ENCODE data around the gene GARS1.

The GARS1 gene

DNA sequence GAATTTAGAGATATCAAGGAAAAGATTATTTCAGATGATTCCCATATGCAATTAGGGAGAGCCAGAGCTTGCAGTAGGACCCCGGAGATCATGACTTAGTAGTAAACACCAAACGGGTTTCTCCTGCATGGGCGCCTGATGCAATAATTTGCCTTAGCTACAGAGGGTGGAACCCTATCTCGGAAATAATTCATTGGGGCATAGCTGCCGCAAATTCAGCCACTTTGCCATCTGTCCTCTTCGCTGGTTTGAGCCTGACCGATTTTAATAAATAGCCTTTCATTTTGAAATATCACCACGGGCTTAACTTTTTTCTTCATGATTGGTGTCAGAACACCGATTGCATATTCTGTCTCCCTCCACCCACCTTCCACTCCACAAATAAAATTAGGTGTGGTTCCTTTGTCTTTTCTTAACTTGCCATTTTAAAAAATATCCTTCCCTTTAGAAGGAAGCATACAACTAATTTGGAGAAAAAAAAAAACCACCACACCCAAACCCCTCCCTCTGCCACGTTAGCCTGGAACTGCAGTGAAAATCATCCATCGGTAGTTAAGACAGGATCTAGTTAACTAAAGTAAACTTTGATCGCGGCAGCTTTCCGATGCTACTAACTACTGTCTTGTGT is 1.4 kb downstream of the GARS1 start:
- TF ChIP-seq GATA2 (IDR thresholded peaks at IDR 0.05; ENCODE audit: low read depth, low read length) (no peak), GATA3 (IDR thresholded peaks at IDR 0.05; ENCODE audit: low read depth, low read length) (no peak)

DNA sequence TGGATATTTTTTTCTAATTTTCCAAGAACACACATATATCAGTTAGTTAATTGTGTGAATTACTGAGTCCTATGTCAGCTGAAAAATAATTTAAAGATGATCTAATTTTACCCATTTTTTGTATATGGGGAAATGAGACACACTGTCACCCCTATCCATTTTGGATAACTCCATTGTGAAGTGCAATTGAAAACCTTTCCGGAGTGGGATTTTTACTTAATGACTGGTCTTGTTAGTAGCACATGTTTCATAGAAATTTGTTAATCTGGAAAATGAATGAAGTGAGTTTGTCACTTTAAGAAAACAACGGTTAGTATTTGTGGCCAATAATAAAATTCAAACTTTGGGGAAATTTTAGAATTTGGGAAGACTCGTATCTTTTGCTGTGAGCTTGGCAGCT is 2.0 kb downstream of the GARS1 start:
- no peak for TF ChIP-seq GATA3 (IDR thresholded peaks at IDR 0.05; ENCODE audit: low read depth, low read length)
- TF ChIP-seq GATA2 (IDR thresholded peaks at IDR 0.05; ENCODE audit: low read depth, low read length), result no peak

DNA sequence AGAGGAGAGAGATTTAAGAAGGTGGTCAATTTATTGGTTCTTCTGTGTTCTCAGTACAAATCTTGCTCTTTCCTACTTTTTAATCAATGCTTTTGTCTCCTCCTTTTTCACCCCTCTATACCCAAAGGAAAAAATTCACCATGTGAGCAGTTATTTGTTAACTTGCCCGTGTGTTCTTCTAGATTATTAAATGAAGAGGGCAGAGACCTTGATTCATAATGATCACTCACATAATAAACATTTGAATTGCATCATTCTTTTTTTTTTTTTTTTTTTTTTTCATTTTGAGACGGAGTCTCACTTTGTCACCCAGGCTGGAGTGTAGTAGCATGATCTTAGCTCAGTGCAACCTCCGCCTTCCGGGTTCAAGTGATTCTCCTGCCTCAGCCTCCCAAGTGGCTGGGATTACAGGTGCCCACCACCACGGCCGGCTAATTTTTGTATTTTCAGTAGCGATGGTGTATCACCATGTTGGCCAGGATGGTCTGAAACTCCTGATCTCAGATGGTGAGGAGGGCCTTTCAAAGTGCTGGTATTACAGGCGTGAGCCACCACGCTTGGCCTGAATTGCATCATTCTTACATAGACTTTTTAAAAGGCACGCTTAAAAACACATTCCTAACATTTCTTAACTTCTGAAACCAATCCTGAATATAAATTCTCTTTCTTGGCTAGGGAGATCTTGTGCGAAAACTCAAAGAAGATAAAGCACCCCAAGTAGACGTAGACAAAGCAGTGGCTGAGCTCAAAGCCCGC is 3.6 kb downstream of the GARS1 start:
- TF ChIP-seq GATA2 (IDR thresholded peaks at IDR 0.05; ENCODE audit: low read depth, low read length), result no peak
- TF ChIP-seq GATA3 (IDR thresholded peaks at IDR 0.05; ENCODE audit: low read depth, low read length), result no peak

DNA sequence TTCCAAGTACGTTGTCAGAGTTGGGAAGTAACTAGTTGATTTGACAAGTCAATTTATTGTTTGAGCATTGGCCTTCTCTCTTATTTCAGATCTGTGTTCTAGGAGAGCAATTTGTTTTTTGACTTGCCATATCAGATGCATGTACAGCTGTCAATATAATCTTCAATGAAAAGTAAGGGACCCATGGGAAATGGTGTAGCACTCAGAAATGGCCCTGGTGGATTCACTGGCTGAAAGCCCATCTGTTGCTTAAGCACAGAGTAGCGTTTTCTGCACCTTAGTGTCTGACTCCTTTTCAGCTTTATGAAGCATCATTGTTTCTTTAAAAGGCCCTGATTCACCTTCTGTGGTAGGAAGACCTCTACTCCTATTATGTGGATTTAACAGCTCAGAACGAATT is 10.2 kb downstream of the GARS1 start:
- TF ChIP-seq GATA3 (IDR thresholded peaks at IDR 0.05; ENCODE audit: low read depth, low read length) (no peak), GATA2 (IDR thresholded peaks at IDR 0.05; ENCODE audit: low read depth, low read length) (no peak)

DNA sequence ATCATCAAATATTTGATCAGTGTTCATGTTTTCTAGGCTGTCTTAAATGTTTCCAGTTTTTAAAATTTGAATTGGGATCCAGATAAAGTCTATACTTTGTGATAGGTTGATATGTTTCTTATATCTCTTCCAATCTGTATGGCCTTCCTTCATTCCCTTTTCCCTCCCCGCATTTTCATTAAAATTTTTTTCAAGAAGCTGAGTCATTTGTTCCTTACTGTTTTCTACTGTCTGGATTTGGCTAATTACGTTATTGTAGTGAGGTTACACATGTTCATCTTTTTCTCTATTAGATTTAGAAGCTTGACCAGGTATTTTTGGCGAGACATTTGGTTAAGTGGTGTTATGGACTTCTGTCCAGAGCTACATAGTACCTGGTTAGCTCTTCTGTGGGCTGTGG is 11.2 kb downstream of the GARS1 start:
- TF ChIP-seq GATA3 (IDR thresholded peaks at IDR 0.05; ENCODE audit: low read depth, low read length) (no peak), GATA2 (IDR thresholded peaks at IDR 0.05; ENCODE audit: low read depth, low read length) (no peak)

DNA sequence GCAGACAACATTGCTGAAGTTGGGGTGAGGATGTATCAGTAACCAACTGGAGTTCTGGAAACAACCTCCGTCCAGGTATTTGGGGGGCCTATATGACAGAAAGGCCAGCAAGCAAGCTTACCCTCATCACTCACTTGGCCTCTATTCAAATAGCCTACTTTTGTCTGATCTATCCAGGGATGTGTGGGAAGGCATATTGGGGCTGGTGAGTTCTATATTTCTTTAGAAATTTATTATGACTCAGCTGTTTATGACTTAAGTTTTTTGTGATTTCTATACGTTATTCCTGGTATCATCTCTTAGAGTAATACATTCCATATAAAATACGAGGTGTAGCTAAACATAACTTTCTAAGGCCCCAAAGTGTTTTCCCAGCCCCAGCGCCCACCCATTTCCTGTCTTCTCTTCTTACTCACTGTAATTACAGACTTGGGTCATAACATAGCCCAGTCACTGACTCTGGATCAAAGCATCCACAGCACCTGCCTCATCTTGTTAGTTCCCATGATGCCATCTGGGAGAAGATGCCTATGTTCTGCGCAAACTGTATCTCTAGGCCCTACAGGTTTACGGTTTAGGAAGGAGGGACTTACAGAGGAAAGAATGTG is 18.1 kb downstream of the GARS1 start:
- TF ChIP-seq GATA2 (IDR thresholded peaks at IDR 0.05; ENCODE audit: low read depth, low read length) (no peak), GATA3 (IDR thresholded peaks at IDR 0.05; ENCODE audit: low read depth, low read length) (no peak)

DNA sequence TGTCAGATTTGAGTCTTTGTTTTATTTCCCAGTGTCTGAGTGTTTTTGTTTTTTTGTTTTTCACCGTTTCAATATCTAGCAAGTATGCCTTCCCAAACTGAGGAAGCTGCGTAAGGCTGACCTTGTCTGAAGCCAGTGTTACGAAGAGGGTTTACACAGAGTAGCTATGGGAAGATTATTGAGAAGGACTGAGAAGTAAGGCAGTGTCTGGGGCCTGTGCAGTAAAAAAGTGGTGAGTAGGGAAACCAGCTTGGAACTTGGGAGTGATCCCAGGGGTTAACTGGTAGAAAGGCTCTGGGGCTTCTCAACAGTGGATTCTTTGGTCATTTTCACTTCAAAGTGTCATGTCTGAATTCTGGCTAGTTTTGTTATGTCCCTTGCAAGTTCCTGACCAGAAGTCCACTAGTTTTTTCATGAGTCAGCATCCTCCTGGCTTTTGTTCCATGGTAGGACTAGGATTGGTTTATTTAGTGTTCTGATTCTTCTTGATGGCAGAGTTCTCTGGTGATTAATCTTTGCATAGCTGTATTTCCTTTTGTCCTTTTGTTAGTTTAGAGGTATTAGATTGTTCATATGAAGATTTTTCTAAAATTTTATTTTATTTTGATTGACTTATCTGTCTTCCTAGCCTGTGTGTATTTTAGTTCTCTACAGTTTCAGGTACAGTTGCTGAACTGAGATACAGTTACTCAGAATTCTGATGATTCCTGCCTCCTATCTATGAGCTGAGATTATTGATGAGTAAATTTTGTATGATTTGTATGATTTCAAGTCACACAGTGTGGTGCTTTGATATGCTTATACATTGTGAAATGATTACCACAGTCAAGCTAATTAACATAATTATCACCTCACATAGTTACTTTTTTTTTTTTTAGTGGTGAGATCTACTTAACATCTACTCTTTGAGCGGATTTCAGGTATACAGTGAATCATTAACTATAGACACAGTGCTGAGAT is 19.0 kb downstream of the GARS1 start:
- TF ChIP-seq GATA3 (IDR thresholded peaks at IDR 0.05; ENCODE audit: low read depth, low read length) (no peak), GATA2 (IDR thresholded peaks at IDR 0.05; ENCODE audit: low read depth, low read length) (no peak)

DNA sequence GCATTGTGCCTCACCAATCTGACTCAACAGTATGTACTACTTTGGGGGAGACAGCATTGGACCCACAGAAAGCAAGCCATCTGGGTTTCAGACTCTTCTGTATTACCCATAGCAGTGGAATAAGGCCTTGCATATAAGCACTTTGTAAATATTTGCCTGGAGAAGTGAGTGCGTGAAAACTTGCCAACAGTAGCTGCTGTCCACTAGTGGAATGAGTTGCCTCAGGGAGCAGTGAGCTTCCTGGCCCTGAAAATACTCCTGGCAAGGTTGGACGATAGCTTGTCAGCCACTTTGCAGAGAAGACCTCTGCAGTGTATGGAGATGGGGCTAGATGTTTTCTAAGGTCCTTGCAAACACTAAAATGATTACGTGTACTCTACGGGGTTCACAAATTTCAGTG is 21.6 kb downstream of the GARS1 start:
- no peak for TF ChIP-seq GATA3 (IDR thresholded peaks at IDR 0.05; ENCODE audit: low read depth, low read length)
- TF ChIP-seq GATA2 (IDR thresholded peaks at IDR 0.05; ENCODE audit: low read depth, low read length), result no peak

DNA sequence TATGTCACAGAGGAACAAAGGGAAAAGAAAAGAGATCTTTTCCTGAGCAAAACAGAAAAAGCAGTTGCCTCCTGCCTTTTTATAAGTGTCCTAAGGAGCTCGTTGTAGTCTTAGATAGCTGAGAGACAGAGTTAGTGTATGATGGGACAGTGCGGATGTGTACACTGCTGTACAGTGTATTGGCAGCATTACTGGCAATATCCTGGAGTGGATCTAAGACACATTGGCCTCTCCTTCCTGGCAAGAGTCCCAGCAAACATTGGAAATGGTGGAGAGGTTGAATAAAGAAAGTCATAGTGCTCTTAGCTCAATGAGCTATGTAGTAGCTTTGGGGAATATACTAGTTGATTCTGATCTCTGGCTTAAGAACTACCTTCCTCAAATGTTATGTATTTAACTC is 22.7 kb downstream of the GARS1 start:
- TF ChIP-seq GATA2 (IDR thresholded peaks at IDR 0.05; ENCODE audit: low read depth, low read length) (no peak), GATA3 (IDR thresholded peaks at IDR 0.05; ENCODE audit: low read depth, low read length) (no peak)

DNA sequence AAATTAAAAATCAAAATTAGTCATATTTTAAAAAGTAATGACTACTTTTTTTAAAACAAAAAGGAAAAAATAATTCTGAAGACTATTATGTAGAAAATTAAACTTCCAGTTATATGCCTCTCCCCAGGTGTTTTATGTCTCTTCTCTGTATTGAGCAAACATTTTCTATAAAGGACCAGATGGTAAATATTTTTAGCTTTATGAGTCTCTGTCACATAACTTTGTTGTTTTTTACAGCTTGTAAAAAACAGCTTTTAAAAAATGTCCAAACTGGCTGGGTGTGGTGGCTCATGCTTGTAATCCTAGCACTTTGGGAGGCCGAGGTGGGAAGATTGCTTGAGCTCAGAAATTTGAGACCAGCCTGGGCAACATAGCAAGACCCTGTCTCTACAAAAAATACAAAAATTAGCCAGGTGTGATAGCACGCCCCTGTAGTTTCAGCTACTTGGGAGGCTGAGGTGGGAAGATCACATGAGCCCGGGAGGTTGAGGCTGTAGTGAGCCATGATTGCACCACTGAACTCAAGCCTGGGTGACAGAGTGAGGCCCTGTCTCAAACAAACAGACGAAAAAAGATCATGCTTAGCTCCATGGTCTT is 23.5 kb downstream of the GARS1 start:
- TF ChIP-seq GATA3 (IDR thresholded peaks at IDR 0.05; ENCODE audit: low read depth, low read length) (no peak), GATA2 (IDR thresholded peaks at IDR 0.05; ENCODE audit: low read depth, low read length) (no peak)

DNA sequence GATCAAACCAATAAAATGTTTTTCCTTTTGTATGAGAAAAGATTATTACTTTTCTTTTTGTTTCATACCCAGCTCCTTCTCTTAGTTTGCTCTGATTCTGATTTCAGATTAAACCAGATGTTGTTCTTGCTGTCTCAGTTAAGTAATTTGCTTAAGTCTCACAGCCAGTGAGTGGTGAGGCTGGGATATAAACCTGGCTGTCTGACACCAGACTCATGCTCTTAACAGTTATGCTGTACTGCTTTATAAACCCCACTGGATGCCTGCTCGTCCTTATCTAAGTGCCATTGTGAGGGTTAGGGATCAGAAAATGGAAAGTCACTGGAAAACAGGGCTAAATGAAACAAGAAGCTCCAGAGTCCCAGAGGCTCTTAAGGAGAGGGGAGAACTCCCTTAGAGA is 24.3 kb downstream of the GARS1 start:
- TF ChIP-seq GATA2 (IDR thresholded peaks at IDR 0.05; ENCODE audit: low read depth, low read length), result no peak
- no peak for TF ChIP-seq GATA3 (IDR thresholded peaks at IDR 0.05; ENCODE audit: low read depth, low read length)

DNA sequence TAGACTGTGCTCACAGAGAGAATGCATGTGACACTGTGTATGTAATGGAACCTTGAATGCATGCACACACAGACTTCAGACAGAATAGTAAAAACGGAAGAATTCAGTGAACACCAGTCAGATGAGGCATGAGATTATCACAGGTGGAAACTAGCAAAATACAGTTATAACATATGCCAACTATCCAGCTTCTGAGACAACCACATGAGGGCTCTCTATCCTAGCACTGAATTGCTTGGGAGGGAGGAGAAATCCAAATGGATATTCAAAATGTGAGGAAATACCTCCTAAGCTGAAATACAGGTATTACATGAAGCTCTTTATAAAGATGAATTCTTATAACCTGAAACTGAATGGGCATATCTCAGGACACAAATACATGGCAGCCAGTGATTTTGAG is 30.6 kb downstream of the GARS1 start:
- TF ChIP-seq GATA3 (IDR thresholded peaks at IDR 0.05; ENCODE audit: low read depth, low read length) (no peak), GATA2 (IDR thresholded peaks at IDR 0.05; ENCODE audit: low read depth, low read length) (no peak)

DNA sequence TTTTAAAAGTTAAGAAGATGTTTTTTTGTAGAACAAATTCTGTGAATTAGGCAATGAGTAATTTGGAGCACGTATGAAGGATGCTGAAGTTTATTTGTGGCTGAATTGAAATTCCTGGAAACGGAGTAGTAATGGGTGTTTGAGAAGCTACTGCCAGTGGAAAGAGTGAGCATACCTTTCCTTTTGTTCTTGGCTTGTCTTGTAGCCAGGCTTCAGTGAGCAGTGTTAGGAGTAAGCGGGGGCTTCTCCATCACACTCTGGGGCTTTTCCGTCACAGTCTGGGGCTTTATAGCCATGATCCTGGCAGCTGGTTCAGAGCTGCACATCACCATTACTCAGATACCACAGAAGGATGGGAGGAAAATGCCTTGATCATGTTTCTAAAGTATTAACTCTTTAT is 32.3 kb downstream of the GARS1 start:
- TF ChIP-seq GATA3 (IDR thresholded peaks at IDR 0.05; ENCODE audit: low read depth, low read length), result no peak
- no peak for TF ChIP-seq GATA2 (IDR thresholded peaks at IDR 0.05; ENCODE audit: low read depth, low read length)

DNA sequence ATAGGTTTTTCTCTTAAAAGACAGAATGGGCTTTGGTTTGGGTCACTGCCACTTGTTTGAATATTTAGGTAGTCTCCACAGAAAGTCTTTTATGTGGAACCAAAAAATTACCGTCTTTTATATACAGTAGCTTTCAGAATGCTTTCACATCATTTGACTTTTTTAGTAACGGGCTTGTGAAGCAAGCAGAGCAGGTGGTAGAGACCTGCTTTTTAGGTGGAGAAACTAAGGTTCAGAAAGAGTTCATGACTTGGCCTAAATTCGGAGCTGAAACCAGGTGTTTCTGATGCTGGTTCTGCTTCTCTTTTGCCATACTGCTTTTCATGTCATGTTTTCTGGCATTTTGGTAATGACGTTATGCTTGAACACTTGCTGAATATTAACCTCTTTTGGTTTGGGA is 36.3 kb downstream of the GARS1 start:
- TF ChIP-seq GATA3 (IDR thresholded peaks at IDR 0.05; ENCODE audit: low read depth, low read length), result no peak
- no peak for TF ChIP-seq GATA2 (IDR thresholded peaks at IDR 0.05; ENCODE audit: low read depth, low read length)

Measured in SH-SY5Y (cell line).